HG02884 (cell line): ENCODE results near the gene PLXDC1.

ENCODE experiments used
- ATAC-seq: cut with Tn5 transposase; IDR thresholded peaks from one replicate; pipeline ENCODE4 v1.9.1; 2021; ENCODE audit warnings: mild to moderate bottlenecking, moderate library complexity; ENCODE audit not compliant: unreplicated experiment

The PLXDC1 gene

DNA sequence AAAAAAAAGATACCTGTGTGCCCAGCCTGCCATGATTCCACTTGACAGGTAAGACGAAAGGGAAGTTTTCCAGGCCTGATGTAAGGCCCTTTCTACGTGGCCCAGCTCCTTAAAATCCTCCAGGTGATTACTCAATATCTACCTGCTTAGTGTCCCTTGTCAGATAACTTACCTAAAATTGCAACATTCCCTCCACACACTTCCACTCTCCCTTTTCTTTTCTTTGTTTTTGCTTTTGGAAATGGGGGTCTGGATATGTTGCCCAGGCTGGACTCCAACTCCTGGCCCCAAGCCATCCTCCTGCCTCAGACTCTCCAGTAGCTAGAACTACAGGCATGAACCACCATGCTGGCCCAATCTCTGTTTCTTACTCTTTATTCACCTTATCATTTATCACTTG is 7.2 kb upstream of the PLXDC1 start:
- no peak for ATAC-seq

DNA sequence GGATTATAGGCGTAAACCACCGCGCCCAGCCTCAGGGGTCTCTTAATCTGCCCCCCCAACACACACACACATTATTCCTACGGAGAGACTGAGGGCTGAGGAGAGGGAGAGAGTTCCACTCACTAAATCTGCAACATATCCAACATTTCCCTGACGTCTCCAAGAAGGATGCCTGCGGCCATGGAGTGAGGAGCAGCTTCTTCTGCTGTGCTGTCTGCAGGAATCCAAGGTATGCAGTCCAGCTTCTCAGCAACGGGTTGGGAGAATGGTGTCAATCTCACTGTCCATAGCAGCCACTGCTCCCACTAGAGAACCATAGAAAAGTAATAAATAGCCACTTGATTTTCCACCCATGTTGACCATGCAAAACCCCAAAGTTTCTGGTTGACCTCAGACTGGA is 5.1 kb upstream of the PLXDC1 start:
- ATAC-seq, result no peak

- no peak for ATAC-seq
These were observed 4.2 kb upstream of the PLXDC1 start for GRCh38 chr17:39155654-39156053.

DNA sequence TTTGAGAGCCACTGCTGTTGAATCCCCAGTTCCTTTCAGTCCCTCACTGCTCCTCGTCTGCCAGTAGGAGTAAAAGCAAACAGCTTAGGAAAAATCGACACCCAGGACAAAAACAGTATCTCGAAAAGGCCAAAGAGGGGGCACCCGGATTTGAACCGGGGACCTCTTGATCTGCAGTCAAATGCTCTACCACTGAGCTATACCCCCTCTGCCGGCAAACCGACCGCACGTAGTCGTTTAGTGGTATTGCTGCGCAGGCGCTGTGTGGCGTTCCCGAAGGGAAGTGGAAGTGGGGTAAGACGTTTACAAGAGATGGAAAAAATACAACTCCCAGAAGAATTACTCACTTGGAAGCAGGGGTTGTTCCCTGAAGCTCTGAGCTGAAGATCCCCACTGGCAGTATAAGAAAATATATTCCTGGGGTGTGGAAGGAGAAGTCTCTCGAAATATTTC is 2.2 kb upstream of the PLXDC1 start:
- no peak for ATAC-seq

- ATAC-seq, result no peak
These were observed 744 bp upstream of the PLXDC1 start for GRCh38 chr17:39151943-39152818.

DNA sequence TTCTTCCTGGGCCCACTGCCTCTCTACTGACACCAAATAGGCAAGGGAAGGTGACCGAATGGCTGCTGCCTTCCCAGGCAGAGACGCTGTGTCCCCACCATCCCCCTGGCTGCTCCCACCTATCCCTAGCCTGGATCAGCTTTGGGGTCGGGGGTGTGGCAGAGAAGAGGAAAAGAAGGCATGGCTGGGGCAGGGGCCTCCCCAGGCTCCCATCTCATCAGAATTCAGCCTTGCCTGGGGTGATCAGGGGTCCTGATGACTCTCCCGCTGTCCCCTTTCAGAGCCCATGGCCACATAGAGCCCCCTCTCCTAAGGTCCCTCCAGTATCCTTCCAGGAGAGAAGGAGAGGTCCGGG is 665 bp downstream of the PLXDC1 start:
- no peak for ATAC-seq

GRCh38 chr17:39150104-39150634 is 1.3 kb downstream of the PLXDC1 start:
- no peak for ATAC-seq

- ATAC-seq, result no peak
These were observed 3.9 kb downstream of the PLXDC1 start for GRCh38 chr17:39147221-39148185.

DNA sequence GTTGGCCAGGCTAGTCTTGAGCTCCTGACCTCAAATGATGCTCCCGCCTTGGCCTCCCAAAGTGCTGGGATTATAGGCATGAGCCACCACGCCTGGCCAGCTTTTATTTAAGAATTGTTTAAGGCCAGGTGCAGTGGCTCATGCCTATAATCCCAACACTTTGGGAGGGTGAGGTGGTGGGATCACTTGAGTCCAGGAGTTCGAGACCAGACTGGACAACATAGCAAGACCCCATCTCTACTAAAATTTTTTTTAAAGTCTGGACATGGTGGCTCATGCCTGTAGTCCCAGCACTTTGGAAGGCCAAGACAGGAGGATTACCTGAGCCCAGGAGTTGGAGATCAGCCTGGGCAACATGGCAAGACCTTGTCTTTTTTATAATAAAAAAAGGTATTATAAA is 5.2 kb downstream of the PLXDC1 start:
- no peak for ATAC-seq

DNA sequence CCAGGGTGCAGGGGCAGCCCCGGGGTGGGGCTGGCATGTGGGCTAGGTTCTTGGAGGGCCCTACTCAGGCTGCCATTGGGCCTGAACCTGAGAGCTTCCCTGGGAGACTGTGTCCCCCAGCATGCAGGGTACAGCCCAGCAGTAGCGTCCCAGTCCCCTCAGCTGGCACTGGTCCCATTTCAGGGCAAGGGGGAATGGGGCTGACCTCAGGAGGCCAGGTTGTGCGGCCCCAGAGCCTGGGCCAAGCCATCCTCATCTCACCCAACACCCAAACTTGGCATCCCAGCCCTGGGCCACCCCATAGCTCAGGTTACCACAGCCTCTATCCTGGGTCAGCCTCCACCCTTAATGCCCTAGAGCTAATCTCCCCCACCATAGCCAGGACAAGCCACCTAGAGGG is 6.3 kb downstream of the PLXDC1 start:
- no peak for ATAC-seq

- ATAC-seq, result no peak
These were observed 7.0 kb downstream of the PLXDC1 start for GRCh38 chr17:39144416-39144840.

GRCh38 chr17:39143552-39144093 is 7.8 kb downstream of the PLXDC1 start:
- ATAC-seq, result no peak

GRCh38 chr17:39141915-39142664 is 9.3 kb downstream of the PLXDC1 start:
- ATAC-seq, result no peak

- no peak for ATAC-seq
These were observed 10.1 kb downstream of the PLXDC1 start for GRCh38 chr17:39141294-39141693.

DNA sequence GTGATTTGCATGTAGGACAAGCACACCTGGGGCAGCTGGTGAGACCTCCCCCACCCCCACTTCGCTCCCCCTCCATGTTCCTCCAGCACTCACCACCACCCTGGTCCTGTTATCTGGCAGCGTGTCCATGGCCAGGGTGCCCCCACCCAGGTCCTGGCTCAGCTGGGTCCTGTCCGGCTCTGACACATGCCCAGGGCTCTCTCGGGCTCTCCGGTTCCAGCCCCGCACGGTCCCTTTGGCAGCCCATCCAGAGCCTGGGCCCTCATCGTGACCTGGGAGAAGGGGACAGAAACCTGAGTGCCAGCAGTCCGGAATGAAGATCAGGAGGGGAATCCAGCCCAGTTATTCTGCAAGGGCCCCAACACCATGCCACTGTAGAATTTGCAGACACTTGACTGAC is 11.9 kb downstream of the PLXDC1 start:
- no peak for ATAC-seq

DNA sequence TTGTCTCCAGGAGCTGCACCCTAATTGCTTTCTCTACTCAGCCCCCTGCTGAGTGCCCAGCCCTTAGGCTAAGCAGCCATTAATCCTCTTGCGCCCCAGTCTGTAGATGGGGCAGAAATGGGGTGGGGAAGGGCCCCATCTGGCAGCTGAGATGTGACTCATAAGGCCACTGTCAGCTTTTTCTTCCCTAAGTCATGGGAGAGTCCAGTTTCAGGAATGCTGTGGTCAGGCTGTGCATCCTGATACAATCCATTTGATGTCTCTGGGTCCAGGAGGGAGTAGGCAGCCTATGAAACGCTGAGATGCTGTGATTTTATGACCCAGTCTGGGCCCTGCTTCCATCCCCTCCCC is 12.3 kb downstream of the PLXDC1 start:
- no peak for ATAC-seq

GRCh38 chr17:39138431-39139160 is 12.8 kb downstream of the PLXDC1 start:
- ATAC-seq, result no peak

GRCh38 chr17:39134878-39135277 is 16.6 kb downstream of the PLXDC1 start:
- no peak for ATAC-seq

DNA sequence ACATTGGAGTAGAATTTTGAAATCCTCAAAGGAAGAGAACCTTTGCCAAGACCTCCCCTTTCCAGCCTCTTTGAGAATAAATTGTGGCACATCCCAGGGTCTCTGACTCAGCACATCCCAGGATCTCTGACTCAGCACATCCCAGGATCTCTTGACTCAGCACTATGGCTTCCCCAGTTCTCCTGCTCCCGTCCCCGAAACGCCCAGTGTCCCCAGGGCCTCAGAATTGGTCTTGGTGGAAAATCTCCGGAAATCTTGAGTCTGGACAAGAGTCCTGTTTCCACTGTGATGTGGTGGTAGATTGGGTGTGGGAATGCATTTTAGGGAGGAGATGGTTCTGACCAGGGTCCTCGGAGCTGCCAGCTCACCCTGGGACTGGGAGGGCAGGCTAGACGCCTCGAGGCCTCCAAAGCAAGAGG is 19.2 kb downstream of the PLXDC1 start:
- ATAC-seq, result no peak

GRCh38 chr17:39131616-39132015 is 19.8 kb downstream of the PLXDC1 start:
- no peak for ATAC-seq
